ENCODE results near the gene RUNDC3A. TPM values are rescaled to one million over a fixed set of nuclear protein-coding genes. Genes with fewer than 3 reads are reported as not detected.

The RUNDC3A gene
- total and polyA plus RNA-seq, 2 of the 13 experiments (the other 11 are each of a cell fraction or from before 2014, with no cell fraction given) = 0.25 TPM; not detected in 1

GRCh38 chr17:44324571-44325275, 16.3 kb downstream of the RUNDC3A start, which contains the start of gene SLC25A39 (continued):
- TF ChIP-seq NR2F2 (IDR thresholded peaks at IDR 0.05; ENCODE audit: borderline replicate concordance, low read depth) = peak; percentile 12; the same call in 1 of the 2 replicates
- TF ChIP-seq GFI1 (CRISPR knock-in tag; IDR thresholded peaks at IDR 0.05; ENCODE audit: borderline replicate concordance) = peak; percentile 1; the same call in 1 of the 2 replicates
- 0 out of 2 replicates have a peak, but pooled peaks have one; percentile 18 for TF ChIP-seq ZBTB43 (CRISPR knock-in tag; conservative IDR thresholded peaks at IDR 0.05)
- TF ChIP-seq FOXP1 (IDR thresholded peaks at IDR 0.05) = no peak
- TF ChIP-seq FOXP1 (CRISPR knock-in tag; IDR thresholded peaks at IDR 0.05) = no peak
- TF ChIP-seq JUND (CRISPR knock-in tag; IDR thresholded peaks at IDR 0.05) = 0 out of 2 replicates have a peak, but pooled peaks have one; percentile 14
- peak; percentile 68 for TF ChIP-seq IKZF4 (CRISPR knock-in tag; IDR thresholded peaks at IDR 0.05; ENCODE audit: borderline replicate concordance, low read depth, not compliant biosample characterization)
- no peak; the same call in 1 of the 2 replicates for TF ChIP-seq ZNF788 (CRISPR knock-in tag; IDR thresholded peaks at IDR 0.05; ENCODE audit: borderline replicate concordance)
- TF ChIP-seq CHCHD3 (CRISPR knock-in tag; IDR thresholded peaks at IDR 0.05) = peak; percentile 92; the same call in 1 of the 2 replicates
- peak; percentile 92; the same call in 1 of the 2 replicates for TF ChIP-seq ZNF441 (CRISPR knock-in tag; IDR thresholded peaks at IDR 0.05; ENCODE audit: borderline replicate concordance)
- no peak for TF ChIP-seq EZH2 (conservative IDR thresholded peaks at IDR 0.05; ENCODE audit: low read depth, low read length)
- TF ChIP-seq ARNT2 (CRISPR knock-in tag; IDR thresholded peaks at IDR 0.05; ENCODE audit: low read depth) = peak; percentile 79
- TF ChIP-seq PAF1 (CRISPR knock-in tag; IDR thresholded peaks at IDR 0.05) = no peak
- peak; percentile 31; the same call in 1 of the 2 replicates for TF ChIP-seq TARDBP (CRISPR knock-in tag; IDR thresholded peaks at IDR 0.05)
- TF ChIP-seq ZNF234 (CRISPR knock-in tag; conservative IDR thresholded peaks at IDR 0.05) = peak; percentile 95; the same call in 1 of the 2 replicates
- peak; percentile 97 for TF ChIP-seq ZNF446 (CRISPR knock-in tag; IDR thresholded peaks at IDR 0.05)
- TF ChIP-seq MXD4 (CRISPR knock-in tag; IDR thresholded peaks at IDR 0.05) = peak; percentile 78; the same call in 1 of the 2 replicates
- peak; percentile 21; the same call in 1 of the 2 replicates for TF ChIP-seq HDAC1 (CRISPR knock-in tag; IDR thresholded peaks at IDR 0.05)
- peak; percentile 44 to 54; a peak in 3 of 4 replicates for TF ChIP-seq HMGXB4 (CRISPR knock-in tag; IDR thresholded peaks at IDR 0.05; ENCODE audit: borderline replicate concordance in 1 of 2, low read depth in 1 of 2)
- TF ChIP-seq ZNF329 (CRISPR knock-in tag; IDR thresholded peaks at IDR 0.05; ENCODE audit: low read depth) = 0 out of 2 replicates have a peak, but pooled peaks have one; percentile 27
- TF ChIP-seq ELF3 (CRISPR knock-in tag; IDR thresholded peaks at IDR 0.05) = 0 out of 2 replicates have a peak, but pooled peaks have one; percentile 60
- TF ChIP-seq MIER2 (CRISPR knock-in tag; IDR thresholded peaks at IDR 0.05) = no peak
- TF ChIP-seq BRCA1 (CRISPR knock-in tag; IDR thresholded peaks at IDR 0.05) = 0 out of 2 replicates have a peak, but pooled peaks have one; percentile 59
- TF ChIP-seq HBP1 (CRISPR knock-in tag; IDR thresholded peaks at IDR 0.05; ENCODE audit: low read depth) = peak; percentile 74; the same call in 1 of the 2 replicates
- peak in 1 of 2 experiments; percentile 54; a peak in 2 of 4 replicates for TF ChIP-seq KLF16 (CRISPR knock-in tag; IDR thresholded peaks at IDR 0.05)
- TF ChIP-seq MXI1 (IDR thresholded peaks at IDR 0.05; ENCODE audit: borderline replicate concordance, low read depth, low read length) = peak; percentile 96; the same call in 2 of the 3 replicates
